Posterior vena cava (tissue), 2 donors: Measurements from ENCODE around the gene AMBP. TPM values are rescaled to one million over a fixed set of nuclear protein-coding genes. Genes with fewer than 3 reads are reported as not detected.
A peak's percentile ranks its signal among the peaks of the same experiment; 100 is the strongest.

Experiments used
- DNase-seq: peaks from one replicate; pipeline ENCODE4 v3.0.0-alpha.2; 2020; ENCODE audit warnings: low spot score
- intact Hi-C, 2 donors: fragments of 100-400 bp; cut with DNase I; formaldehyde crosslinking; loops; one replicate each; pipeline versions ENCODE4 v1.14.1 to v1.14.2; 2022 to 2023
- long read RNA-seq, 2 donors: library from polyadenylated mRNA; unstranded; transcript quantifications; one replicate each; pipeline ENCODE4 v2.0.0, GENCODE V29; 2020 to 2021
- total RNA-seq, 2 donors: library from RNA; stranded (reverse); fragmentation: NEBNext Ultra II Directional; extraction: Animal tissue kit (Norgen Biotek cat#: 25700); gene quantifications; one replicate each; pipeline ENCODE4 v1.2.1, GENCODE V29; 2021
- donor health status: DM: yes; HTN: yes; CAD: no.
- donor health status: DM: yes; HTN: yes; CAD: no.

AMBP gene
- under 1 TPM in 1 of 2 donors, not detected in 1; 0.65 TPM for total RNA-seq
- long read RNA-seq, donor 1: 0 reads
- long read RNA-seq, donor 2: 0 reads

GRCh38 chr9:114078021-114078780 is at the start of gene AMBP:
TSS of gene AMBP (minus strand) at chr9:114078300. CDS start at chr9:114078209, 91 bp downstream.
- intact Hi-C loops: no loop called here
- peak; percentile 72 for DNase-seq

- intact Hi-C loops: no loop called here
- DNase-seq: peak; percentile 63
These were observed 48.4 kb upstream of the AMBP start for GRCh38 chr9:114126247-114127060.

GRCh38 chr9:114125476-114126013 is 47.4 kb upstream of the AMBP start:
- intact Hi-C loops: no loop called here
- peak; percentile 47 for DNase-seq

- peak; percentile 31 for DNase-seq
- intact Hi-C loops: no loop called here
These were observed 46.8 kb upstream of the AMBP start for GRCh38 chr9:114124666-114125475.

GRCh38 chr9:114124138-114124537 is 46.0 kb upstream of the AMBP start:
- intact Hi-C loops: no loop called here

GRCh38 chr9:114123031-114123977 is 45.2 kb upstream of the AMBP start:
- intact Hi-C loops: no loop called here
- peak; percentile 49 for DNase-seq

More at GRCh38 chr9:114124138-114124537, 46.0 kb upstream of the AMBP start:
- DNase-seq: peak; percentile 16

GRCh38 chr9:114122136-114123027 is 44.3 kb upstream of the AMBP start:
- intact Hi-C loops: no loop called here
- DNase-seq: peak; percentile 67

GRCh38 chr9:114121227-114122135 is 43.4 kb upstream of the AMBP start:
- DNase-seq: peak; percentile 55
- intact Hi-C loops: loop anchor here in 1 of 2 donors (1.0 kb wide), 1 partner anchor 145 kb away; no protein-coding TSS in a partner anchor

GRCh38 chr9:114120192-114121014 is 42.3 kb upstream of the AMBP start:
- intact Hi-C loops: loop anchor here in 1 of 2 donors (1.0 kb wide), 1 partner anchor 146 kb away; no protein-coding TSS in a partner anchor
- peak; percentile 22 for DNase-seq

- intact Hi-C loops: no loop called here
- peak; percentile 22 for DNase-seq
These were observed 41.4 kb upstream of the AMBP start for GRCh38 chr9:114119242-114120191.

- DNase-seq: peak; percentile 80
- intact Hi-C loops: no loop called here
These were observed 40.1 kb upstream of the AMBP start for GRCh38 chr9:114117996-114118830.

- intact Hi-C loops: no loop called here
These were observed 39.5 kb upstream of the AMBP start for GRCh38 chr9:114117614-114117995.

GRCh38 chr9:114116126-114116747 is 38.1 kb upstream of the AMBP start:
- intact Hi-C loops: no loop called here
- DNase-seq: peak; percentile 64

More at GRCh38 chr9:114117614-114117995, 39.5 kb upstream of the AMBP start:
- DNase-seq: peak; percentile 12
